ELF-1 (cell line): ENCODE results near the gene POLR3B.
"Not testable (repeated sequence)": the region's sequence is repeated elsewhere in the genome, so short reads cannot be mapped to it uniquely, and the experiment has no call there.

Experiments used
- DNase-seq: peaks from one replicate; pipeline ENCODE4 v3.0.0-alpha.2; 2016; ENCODE audit warnings: low read depth, low spot score

The POLR3B gene

GRCh38 chr12:106342397-106343213 is 14.9 kb upstream of the POLR3B start:
- DNase-seq, result no peak

- DNase-seq, result no peak
Measured at GRCh38 chr12:106343214-106343528, 14.4 kb upstream of the POLR3B start.

DNA sequence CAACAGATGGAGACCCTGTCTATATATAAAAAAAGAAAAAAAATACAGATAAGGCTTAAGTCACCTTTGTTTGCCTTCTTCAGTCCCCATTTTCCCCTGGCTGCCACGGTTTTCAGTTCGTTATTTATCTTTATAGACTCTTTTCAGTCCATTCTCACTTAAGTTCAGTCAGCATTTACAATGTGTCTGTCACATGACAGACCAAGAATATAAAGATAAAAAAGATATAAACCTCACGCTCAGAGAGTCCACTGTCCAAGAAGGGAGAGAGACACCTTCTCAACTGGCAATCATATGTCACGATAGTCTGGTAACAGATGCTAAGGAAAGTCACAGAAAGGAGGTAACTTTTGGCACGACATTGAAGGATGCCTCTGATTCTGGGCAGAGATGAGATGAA is 13.4 kb upstream of the POLR3B start:
- no peak for DNase-seq

DNA sequence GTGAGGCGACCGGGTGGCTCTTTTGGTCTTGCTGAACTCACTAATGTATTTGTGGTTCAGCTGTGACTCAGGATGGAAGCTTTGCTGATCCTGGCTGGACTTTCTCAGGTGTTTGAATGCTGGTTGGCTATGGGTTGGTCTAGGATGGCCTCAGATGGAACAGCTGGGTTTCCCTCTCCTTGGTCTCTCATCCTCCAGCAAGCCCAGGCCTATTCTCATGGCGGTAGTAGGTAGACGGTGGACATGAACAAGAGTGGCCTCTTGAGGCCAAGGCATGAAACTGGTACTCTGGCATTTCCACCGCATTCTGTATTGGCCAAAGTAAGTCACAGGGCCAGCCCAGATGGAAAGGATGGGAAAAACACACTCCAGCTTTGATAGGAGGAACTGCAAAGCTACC is 11.8 kb upstream of the POLR3B start:
- peak; percentile 79 for DNase-seq

DNA sequence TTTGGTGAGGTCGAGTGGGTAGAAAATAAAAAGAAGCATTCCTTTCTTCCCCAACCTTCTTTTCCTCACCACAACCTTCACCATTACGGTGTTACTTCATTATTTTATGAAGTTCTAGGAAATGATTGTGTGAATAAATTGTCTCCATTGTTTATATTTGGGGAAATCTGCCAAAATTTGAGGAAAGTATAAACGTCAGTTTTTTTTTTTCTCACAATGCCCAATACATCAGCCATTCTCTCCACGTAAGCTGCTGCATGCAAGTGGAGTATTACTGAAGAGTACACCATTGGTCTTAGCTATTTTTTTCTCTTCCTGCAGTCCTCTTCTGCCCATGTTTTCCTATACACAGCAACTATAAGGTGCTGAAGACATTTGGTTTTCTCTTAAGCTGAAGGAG is 9.1 kb upstream of the POLR3B start:
- DNase-seq, result no peak

DNA sequence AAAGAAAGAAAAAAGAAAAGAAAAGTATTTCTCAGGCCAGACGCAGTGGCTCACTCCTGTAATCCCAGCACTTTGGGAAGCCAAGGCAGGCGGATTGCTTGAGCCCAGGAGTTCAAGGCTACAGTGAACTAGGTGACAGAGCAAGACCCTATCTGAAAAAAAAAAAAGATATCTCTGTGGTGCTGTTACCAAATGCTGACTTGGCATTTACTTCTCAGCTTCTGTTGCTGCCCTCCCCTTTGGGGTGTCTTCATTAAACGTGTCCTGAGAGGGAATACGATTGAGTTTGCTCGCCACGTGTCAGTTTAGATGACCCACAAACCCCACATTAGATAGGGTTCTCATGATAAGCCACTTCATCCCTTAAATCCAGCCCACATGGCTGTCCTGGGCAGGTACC is 4.4 kb upstream of the POLR3B start:
- no peak for DNase-seq

- peak; percentile 7 for DNase-seq
Measured at GRCh38 chr12:106358396-106359241, 1.1 kb downstream of the POLR3B start.

DNA sequence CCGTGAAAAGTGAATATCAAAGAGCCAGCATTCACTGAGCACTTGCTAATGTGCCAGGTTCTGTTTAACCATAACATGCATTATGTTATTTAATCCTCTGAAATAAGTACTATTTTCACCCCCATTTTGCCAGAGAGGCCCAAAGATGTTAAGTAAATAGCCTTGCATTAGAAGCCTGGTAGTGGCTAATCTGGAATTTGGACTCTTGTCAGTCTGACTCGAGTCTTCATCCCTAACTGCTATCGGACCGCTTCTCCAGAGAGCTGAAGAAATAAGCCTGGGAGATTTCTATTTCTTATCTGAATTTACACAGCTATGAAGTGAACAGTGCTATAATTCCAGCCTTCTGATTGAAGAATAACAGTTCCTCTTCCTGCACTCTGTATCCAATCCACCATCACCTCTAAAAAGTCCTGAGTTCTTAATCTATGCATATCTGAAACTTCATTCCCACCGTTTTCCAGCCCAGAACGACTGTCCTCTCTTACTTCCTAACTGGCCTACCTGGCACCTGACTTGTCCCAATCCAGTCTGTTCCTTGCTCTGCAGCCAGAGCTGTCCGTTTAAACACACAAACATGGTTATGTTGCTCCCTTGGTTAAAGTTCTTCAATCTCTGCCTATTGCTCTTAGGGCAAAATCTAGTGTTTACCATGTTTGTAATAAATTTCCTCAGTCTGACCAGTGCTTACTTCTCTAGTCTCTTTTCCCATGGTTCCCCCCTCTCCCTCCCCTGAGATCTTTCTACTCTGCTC is 2.3 kb downstream of the POLR3B start:
- DNase-seq, result no peak

DNA sequence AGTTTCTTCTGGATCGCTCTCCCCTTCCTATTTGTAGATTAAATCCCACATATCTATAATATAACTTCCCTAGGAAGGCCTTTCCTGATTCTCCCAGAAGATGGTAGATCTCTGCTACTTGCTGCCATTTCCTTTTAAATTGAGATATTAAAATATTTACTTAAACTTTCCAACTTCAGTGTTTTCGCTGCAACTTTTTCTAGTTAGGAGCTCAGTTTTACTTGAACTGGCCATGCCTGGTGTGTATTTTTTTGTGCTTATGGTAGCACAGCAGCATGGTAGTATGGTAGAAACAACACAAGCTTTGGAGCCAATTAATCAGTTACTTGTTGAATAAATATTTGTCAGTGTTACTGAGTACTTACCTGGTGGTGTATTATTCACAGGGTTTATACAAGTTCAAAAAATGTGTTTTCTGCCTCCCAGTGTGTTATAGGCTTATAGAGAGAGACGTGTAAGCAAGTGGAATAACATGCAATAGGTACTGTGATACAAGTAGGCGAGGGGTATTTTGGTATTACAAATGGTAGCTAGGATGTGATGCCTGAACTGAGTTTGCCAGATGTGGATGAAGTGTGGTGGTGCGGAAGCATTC is 2.9 kb downstream of the POLR3B start:
- DNase-seq, result no peak

DNA sequence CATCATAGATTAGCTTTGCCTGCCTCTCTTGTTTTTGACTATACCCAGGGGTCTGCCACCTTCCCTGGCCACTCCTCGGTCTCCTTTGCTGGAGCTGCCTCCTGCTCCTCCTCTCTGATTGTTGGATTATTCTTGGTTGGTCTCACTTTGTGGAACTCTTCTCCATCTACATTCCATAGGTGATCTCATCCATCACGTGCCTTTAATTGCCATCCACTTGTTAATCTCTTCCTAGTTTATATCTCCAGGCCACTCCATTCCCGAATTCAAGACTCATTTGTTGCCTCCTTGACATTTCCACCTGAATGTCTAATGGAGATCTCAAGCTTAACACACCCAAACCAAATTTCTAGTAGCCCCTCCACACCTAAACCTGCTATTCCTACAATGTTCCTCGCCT is 5.4 kb downstream of the POLR3B start:
- DNase-seq, result no peak

GRCh38 chr12:106364261-106364660 is 6.7 kb downstream of the POLR3B start:
- no peak for DNase-seq

DNA sequence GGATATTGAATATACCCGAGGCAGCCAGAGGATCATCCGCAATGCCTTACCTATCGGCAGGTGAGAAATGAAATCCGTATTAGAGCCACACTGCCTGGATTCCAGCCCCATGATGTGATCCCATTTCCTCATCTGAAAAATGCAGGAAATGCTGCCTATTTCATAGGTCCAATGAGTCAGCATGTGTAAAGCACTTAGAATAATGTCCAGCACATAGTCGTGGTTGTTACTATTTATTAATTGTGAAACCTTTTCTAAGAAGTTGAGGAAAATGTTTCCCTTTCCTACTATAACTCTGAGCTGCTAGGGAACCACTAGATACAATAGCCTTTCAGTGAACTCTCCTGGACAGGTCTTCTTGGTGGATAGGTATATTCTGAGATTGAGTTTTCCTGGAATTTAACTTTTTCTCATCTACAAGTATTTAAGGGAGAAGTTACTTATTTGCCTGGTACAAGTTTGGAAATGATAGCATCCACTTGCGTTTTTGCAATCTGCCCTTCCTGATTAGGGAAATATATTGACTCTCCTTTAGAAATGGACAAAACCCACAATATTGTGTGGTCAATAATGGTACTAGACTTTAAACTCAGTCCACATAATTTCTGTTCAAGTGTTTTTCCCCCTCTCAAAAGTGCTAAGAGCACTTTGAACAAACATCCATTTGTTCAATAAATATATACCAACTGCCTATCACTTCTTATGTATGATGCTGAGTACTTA is 12.2 kb downstream of the POLR3B start:
- no peak for DNase-seq

GRCh38 chr12:106378788-106379187 is 21.2 kb downstream of the POLR3B start:
- DNase-seq, result no peak

- no peak for DNase-seq
Measured at GRCh38 chr12:106380954-106381353, 23.4 kb downstream of the POLR3B start.

GRCh38 chr12:106381866-106382265 is 24.3 kb downstream of the POLR3B start:
- DNase-seq, result not testable (repeated sequence)

GRCh38 chr12:106386813-106387535 is 29.4 kb downstream of the POLR3B start:
- no peak for DNase-seq

DNA sequence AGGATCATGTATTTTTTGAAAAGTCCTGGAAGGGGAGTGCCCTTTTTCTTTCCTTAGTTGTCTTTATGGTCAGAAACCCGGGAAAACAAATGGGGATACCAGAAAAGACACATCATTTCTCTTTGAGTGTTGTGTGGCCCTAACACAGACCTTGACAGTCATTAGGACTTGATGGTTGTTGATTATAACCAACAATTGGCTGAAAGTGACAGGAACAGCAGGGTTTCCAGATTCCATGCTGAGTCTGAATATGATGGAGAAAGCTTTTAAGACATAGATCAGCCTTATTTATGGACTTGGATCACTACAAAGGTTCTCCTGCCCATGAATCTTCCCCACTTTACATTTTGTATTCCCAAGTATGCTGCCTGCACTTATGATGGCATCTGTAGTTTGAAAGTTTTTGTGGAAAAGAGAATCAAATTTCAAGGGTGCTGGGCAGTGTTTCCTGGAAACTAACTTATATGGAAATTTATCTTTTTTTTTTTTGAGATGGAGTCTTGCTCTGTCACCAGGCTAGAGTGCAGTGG is 30.4 kb downstream of the POLR3B start:
- no peak for DNase-seq

DNA sequence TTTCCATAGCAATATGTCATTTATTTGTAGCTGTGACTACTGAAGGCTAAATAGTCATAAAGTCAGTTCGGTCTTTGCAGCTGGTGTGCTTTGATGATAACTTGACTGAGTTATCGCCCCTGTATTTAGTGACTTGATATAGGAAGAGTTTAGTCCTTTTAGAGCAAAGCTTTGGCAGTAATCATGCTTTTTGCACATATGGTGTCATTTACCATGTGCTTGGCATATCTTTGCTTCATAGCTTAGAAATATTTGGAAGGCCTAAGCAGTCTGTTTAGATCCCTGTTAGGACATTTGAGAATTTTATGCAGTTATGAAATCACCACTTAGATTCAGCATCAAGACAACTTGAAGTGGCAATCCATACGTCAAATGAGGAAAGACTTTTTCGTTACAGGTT is 31.6 kb downstream of the POLR3B start:
- no peak for DNase-seq

DNA sequence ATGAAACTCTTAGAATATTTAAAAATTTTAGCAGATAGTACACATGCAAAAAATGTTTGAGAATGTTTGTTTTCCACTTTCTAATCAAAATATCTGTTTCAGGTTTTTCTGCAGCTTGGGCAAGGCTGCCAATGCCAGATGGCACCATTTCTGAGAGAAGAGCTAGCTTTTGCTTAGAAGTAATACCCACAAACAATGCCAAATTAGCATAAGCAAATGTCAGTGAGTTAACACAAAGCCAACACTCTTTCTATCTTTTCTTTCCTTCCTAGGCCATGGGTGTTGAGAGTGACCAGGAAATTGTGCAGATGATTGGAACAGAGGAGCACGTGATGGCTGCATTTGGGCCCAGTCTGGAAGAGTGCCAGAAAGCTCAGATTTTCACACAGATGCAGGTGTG is 35.2 kb downstream of the POLR3B start:
- no peak for DNase-seq

DNA sequence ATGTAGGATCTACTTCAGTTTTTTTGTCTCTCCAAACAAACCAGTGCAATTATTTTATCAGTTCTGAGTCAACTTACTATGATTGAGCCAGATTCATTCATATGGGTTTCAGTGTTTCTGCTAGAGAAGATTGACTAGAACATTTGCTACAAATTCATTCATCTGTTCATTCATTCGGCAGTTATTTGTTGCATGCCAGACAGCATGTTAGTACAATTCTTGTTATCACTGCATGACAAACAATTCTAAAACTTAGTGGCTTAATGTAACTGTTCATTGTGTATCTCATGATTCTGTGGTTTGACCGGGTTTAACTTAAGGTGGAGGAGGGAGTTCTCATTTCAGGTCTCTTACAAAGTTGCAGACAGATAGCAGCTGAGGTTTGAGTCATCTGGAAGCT is 52.3 kb downstream of the POLR3B start:
- DNase-seq, result no peak
